NB4 (cell line): Measurements from ENCODE around the gene DESI1.

Source experiments
- MYC ChIP-seq: IDR thresholded peaks from 2 replicates; pipeline ENCODE4 v1.6.1; 2011; ENCODE audit warnings: low read depth, low read length
- POLR2A ChIP-seq: IDR thresholded peaks from 2 replicates; pipeline ENCODE4 v1.6.1; 2011; ENCODE audit warnings: mild to moderate bottlenecking; ENCODE audit not compliant: insufficient read length; ENCODE audit errors: extremely low read depth
- TF ChIP-seq, protein P1 (sequence below): IDR thresholded peaks from one replicate; pipeline ENCODE4 v1.5.1; 2012; ENCODE audit warnings: low read depth, low read length
- TF ChIP-seq, protein P2 (sequence below): IDR thresholded peaks from 2 replicates; pipeline ENCODE4 v1.6.1; 2011; ENCODE audit warnings: low read depth, low read length

DNA sequence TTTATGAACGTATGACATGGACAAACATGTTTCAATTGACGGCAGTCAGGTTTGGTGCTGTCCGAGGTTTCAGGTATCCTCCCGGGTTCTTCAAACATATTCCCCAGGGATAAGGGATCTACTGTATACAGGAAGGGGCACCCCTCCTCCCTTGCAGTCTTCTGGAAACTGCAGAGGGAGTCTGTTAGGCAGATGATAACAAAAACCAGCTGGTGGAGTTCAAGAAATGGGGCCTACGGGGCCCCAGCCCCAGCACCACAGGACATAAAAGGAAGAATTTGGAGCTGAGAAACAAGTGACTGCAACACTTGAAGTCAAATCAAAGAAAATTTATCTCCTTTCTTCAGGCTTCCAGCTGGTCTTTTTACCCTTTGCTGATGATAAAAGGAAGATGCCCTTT, 35.7 kb upstream of the DESI1 start:
- TF ChIP-seq, protein P1, sequence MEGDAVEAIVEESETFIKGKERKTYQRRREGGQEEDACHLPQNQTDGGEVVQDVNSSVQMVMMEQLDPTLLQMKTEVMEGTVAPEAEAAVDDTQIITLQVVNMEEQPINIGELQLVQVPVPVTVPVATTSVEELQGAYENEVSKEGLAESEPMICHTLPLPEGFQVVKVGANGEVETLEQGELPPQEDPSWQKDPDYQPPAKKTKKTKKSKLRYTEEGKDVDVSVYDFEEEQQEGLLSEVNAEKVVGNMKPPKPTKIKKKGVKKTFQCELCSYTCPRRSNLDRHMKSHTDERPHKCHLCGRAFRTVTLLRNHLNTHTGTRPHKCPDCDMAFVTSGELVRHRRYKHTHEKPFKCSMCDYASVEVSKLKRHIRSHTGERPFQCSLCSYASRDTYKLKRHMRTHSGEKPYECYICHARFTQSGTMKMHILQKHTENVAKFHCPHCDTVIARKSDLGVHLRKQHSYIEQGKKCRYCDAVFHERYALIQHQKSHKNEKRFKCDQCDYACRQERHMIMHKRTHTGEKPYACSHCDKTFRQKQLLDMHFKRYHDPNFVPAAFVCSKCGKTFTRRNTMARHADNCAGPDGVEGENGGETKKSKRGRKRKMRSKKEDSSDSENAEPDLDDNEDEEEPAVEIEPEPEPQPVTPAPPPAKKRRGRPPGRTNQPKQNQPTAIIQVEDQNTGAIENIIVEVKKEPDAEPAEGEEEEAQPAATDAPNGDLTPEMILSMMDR: no peak
- TF ChIP-seq POLR2A (no peak), MYC (no peak)
- TF ChIP-seq, protein P2, sequence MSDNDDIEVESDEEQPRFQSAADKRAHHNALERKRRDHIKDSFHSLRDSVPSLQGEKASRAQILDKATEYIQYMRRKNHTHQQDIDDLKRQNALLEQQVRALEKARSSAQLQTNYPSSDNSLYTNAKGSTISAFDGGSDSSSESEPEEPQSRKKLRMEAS: no peak
